NCI-H2227 (cell line): Measurements from ENCODE around the gene E4F1.

ENCODE experiments used
- DNase-seq: peaks from one replicate; lab custom pipeline; 2025; ENCODE audit not compliant: unreplicated experiment; lab: John Stamatoyannopoulos, UW

Gene E4F1

DNA sequence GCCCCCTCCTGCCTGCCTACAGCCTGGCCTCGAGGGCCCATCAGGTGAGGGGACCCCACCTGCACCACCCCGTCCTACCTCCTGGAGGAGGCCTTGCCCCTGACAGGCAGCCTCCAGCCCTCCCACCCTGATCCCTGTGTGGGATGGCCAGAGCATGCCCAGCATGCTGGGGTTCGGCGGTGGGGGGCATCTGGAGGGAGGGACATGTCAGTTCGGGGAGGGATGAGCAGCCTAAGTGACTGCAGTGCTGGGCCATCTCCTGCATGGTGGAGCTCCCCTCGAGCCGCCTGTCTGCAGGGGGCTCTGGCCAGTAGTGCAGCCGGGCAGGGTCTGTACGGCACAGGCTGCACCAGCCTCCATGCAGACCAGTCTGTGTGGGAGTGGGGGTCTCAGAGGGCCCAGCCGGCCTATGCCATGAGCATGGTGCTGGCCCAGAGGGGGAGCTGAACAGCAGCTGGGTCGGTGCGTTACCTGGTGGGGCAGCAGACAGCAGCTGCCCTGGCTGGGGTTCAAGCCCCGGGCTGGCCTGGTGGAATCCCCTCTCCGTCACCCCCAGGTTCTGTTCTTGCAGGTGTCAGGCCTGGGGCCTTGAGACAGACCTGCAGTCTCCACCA, 48.6 kb downstream of the E4F1 start:
- DNase-seq = no peak

GRCh38 chr16:2273484-2273883, 50.1 kb downstream of the E4F1 start:
- DNase-seq = no peak

GRCh38 chr16:2273931-2274330, 50.5 kb downstream of the E4F1 start:
- no peak for DNase-seq

DNA sequence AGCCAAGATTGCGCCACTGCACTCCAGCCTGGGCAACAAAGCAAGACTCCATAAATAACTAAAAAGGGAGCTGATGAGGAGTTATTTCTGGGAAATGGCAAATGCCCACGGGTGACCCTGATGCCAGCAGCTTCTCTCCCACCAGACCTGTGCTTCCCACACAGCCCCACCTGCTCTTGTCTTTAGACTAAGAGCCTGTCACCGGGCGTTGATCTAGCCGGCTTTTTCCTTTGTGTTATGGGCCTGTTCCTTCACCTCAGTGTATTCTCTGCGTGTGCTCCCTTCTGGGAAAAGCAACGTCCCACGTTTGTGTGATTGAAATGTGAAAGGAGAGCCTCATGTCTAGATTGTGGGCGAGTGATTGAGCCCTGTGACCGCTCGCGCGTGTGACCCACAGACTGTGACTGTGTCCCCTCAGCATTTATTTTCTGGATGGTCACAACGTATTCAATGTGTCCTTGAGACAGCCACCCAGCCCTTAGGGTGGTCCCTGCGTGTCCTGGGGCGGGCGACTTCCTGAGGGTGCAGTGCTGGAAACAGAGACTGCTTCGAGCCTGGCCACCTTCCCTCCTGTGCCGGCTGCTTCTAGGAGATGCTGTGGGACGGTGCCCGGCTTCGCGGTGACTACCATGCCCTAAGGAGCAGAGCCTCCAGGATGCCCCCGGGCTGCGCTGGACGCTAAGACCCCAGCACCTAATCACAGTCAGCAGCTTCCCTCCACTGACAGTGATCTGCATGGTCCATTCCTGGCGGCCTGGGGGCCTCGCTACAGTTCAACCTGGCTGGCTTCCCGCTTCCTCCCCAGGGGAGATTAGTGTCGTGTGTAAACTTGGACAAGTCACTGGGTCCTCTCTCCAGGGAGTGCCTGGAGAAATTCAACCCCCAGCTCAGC, 52.3 kb downstream of the E4F1 start:
- DNase-seq = no peak

- no peak for DNase-seq
Observed at GRCh38 chr16:2276368-2277195, 53.2 kb downstream of the E4F1 start.

GRCh38 chr16:2277466-2278271, 54.3 kb downstream of the E4F1 start:
- DNase-seq = no peak

DNA sequence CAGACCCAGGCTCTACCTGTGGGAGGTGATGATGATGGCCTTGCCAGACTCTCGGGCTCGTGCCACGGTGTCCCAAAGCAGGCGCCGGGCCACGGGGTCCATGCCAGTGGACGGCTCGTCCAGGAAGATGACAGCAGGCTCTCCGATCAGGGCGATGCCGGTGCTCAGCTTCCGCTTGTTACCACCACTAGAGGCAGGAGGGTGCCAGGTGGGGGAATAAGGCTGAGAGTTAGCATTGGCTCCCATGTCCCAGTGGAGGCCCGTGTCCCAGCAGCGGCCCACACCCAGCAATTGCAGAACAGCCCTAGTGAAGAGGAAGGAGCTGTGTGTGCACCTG, 54.8 kb downstream of the E4F1 start:
- DNase-seq = no peak

DNA sequence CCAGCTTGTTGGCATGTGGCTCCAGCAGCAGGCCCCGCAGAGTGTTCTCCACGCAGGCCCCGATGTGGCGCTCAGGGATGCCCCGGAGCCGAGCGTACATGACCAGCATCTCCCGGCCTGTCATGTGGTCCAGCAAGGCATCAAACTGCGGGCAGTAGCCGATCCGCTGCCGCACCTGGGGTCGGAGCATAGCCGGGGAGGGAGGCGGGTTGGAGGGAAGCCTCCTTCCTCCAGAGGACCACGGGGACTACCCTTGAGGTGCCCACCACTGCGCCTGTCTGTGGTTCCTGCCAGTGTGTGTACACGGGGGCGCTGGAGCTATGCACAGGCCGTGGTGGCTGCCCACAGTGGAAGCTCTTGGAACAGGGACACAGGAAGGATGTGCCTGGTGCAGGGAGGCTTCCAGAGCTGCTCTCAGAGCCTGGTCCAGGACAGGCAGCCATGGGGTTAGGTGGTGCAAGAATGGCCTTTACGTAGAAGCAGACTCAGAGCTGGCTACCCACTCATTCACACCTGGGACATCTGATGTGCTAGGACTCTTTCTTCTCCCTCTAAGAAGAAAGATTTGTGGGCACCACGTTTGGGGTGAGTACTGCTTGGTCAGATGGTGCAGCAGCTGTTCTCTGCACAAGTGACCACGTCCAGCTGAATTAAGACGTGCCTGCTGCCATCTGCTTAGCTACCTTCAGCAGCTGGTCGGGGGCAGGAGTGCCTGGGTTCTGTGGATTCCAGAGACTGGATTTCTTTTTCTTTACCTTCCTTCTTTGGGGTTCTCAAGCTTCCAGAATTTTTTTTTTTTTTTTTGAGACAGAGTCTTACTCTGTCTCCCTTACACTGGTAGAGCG, 55.8 kb downstream of the E4F1 start:
- no peak for DNase-seq

- DNase-seq = no peak
Observed at GRCh38 chr16:2280461-2280860, 57.1 kb downstream of the E4F1 start.

DNA sequence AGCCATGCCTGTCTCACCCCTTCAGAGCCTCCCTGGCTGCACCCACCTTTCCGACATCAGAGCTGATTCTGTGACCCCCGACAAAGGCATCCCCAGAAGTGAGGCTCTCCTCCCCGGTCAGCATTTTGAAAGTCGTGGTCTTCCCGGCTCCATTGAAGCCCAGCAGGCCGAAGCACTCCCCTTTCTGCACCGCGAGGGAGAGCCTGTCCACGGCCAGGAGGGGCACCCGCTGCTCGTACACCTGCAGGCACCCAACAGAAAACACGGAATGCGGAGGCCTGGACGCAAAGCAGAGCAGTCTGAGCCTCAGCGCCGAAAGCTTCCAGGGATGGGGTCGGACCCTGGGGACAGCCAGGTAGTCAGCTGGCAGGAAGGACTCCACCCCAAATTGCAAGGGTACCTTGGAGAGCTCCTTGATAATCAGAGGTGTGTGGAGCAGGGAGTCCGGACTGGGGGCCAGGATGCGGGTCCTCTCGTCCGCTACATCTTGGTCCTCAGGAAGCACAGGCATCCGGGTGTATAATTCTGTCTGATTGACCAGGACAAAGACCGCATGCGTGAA, 57.7 kb downstream of the E4F1 start:
- no peak for DNase-seq

DNA sequence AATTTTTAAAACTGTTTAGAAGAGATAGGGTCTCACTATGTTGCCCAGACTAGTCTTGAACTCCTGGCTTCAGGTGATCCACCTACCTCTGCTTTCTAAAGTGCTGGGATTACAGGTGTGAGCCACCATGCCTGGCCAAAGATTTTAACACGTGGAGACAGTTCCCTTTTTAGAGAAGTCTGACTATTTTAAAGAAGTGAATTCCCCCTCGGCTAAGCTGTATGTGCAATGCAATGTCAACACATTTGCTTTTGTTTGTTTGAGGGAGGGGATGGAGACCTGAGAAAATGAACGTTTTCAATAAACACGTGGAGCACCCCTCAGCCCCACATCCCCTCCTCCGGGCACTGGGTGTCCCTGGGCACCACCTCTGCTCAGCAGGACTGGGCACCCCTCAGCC, 58.9 kb downstream of the E4F1 start:
- DNase-seq = no peak

DNA sequence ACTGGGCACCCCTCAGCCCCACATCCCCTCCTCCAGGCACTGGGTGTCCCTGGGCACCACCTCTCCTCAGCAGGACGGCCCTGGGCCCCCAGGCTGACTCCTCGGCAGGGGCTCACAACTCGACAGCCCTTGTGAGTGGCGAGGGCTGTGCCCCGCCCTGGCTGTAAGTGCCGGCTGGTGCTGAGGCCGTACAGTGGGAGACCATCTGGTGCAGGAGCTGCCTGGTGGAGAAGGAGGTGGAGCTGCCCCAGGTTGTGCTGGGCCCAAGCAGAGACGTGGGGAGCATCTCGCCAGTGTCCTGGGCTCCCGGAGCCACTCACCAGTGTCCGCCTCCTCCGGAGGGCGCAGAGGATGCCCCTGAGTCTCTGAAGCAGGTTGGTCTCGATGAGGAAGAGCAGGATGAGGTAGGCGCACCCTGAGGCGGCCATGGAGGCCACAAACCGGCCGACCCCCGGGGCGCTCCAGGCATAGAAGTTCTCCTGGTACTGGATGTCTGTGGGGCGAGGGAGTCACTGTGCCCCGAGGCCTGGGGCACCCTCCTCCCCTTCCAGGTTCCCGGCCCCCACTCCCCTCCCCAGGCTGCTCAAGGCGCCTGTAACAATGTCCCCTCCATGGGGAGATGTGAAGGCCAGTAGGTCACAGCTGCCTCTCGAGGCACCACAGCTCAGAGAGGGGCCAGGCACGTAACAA, 59.6 kb downstream of the E4F1 start:
- no peak for DNase-seq

DNA sequence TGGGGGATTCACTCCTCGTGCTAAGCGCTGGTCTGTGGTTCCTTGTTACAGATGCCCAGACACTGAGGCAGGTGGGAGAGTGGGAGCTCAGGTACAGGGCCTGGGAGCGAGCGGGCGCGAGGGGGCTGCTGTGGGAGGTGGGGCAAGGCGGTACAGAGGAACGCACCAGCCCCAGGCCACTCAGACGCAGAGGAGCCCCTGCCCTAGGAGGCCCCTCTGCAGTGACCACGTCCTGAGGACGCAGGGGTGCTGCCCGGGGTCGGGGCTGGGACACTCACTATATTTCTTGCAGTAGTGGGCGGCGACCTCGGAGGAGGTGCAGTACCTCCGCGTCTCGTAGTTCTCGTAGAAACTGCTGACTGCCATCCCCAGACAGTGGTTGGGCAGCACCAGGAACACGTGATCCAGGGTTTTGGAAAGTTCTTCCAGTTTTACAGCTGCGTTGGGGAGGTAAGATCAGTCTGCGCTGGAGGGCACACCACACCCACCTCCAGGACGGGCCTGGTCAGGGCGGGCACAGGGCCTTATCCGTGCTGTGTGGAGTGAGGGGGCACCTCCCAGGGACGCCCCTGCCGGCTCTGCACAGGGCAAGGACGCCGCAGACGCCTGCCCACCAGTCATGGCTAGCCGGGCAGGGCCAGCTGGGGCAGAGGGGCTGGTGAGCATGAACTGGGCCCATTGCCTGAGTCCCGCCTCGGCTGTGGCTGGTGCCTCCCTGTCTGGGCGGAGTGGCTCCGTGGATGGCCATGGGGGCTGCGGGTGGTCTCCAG, 60.8 kb downstream of the E4F1 start:
- DNase-seq = no peak

GRCh38 chr16:2284797-2285576, 61.6 kb downstream of the E4F1 start:
- no peak for DNase-seq
